Suprapubic skin (tissue), 4 donors: ENCODE data around the gene ZNF462. TPM values are rescaled to one million over a fixed set of nuclear protein-coding genes. Genes with fewer than 3 reads are reported as not detected.
"Not testable (repeated sequence)": the region's sequence is repeated elsewhere in the genome, so short reads cannot be mapped to it uniquely, and the experiment has no call there.

Experiments used
- DNase-seq, 2 donors: peaks; one replicate each; pipeline ENCODE4 v3.0.0-alpha.2; 2019; ENCODE audit warnings: low spot score in 2 of 2
- H3K27ac ChIP-seq: fragments of 200-600 bp; sonication (generic); one replicate; pipeline ENCODE4 v1.5.1; 2019
- H3K27me3 ChIP-seq: fragments of 200-600 bp; sonication (generic); one replicate; pipeline ENCODE4 v1.5.1; 2019
- H3K36me3 ChIP-seq: fragments of 200-600 bp; sonication (generic); one replicate; pipeline ENCODE4 v1.5.1; 2019
- H3K4me1 ChIP-seq: fragments of 200-600 bp; sonication (generic); one replicate; pipeline ENCODE4 v1.5.1; 2019
- H3K4me3 ChIP-seq: fragments of 200-600 bp; sonication (generic); one replicate; pipeline ENCODE4 v1.5.1; 2019; ENCODE audit warnings: mild to moderate bottlenecking
- H3K9me3 ChIP-seq: fragments of 200-600 bp; sonication (generic); one replicate; pipeline ENCODE4 v1.5.1; 2019
- EP300 ChIP-seq: sonication (generic); formaldehyde crosslinking; IDR thresholded peaks from one replicate; pipeline ENCODE4 v1.6.1; 2017; ENCODE audit warnings: antibody characterized with exemption
- POLR2A ChIP-seq, 2 donors: fragments of 450-650 bp; IDR thresholded peaks; one replicate each; pipeline ENCODE4 v1.6.1; 2017; ENCODE audit warnings: antibody characterized with exemption in 2 of 2, mild to moderate bottlenecking in 2 of 2, moderate library complexity in 2 of 2
- POLR2AphosphoS5 ChIP-seq, 3 donors: sonication (generic); formaldehyde crosslinking; IDR thresholded peaks; one replicate each; pipeline ENCODE4 v1.6.1; 2017; ENCODE audit warnings: antibody characterized with exemption in 3 of 3
- WGBS: methylation state at CpG from one replicate; pipeline ENCODE4 v1.1.5; 2018; 5-methylcytosine and 5-hydroxymethylcytosine counted together
- total RNA-seq, 4 donors: library from RNA; depleted of rRNA; stranded (reverse); fragments of >200 nt; gene quantifications; one replicate each; pipeline ENCODE4 v1.1.0, GENCODE V29; 2016
- TF ChIP-seq, protein P1 (sequence below), 2 donors: fragments of 200-600 bp in 1 of 2; fragments of 450-650 bp in 1 of 2; sonication (generic) in 1 of 2; IDR thresholded peaks; one replicate each; pipeline ENCODE4 v1.5.1; 2016 to 2019; ENCODE audit warnings: antibody characterized with exemption in 2 of 2, mild to moderate bottlenecking in 1 of 2, moderate library complexity in 1 of 2

Gene ZNF462
- total RNA-seq, 4 donors from 2014 or later: 16.4 to 35.2 (median 29.7) TPM

- Histone ChIP-seq H3K9me3 (no peaks in the 10 kb centered on the region), H3K36me3 (peaks cover 74% of the 10 kb centered on the region), H3K4me1 (no peaks in the 10 kb centered on the region), H3K4me3 (no peak overlapping the region), H3K27me3 (no peaks in the 10 kb centered on the region), H3K27ac (no peak overlapping the region)
- no peak for TF ChIP-seq EP300
- no peak for TF ChIP-seq POLR2A (IDR thresholded peaks at IDR 0.05)
- TF ChIP-seq, protein P1, sequence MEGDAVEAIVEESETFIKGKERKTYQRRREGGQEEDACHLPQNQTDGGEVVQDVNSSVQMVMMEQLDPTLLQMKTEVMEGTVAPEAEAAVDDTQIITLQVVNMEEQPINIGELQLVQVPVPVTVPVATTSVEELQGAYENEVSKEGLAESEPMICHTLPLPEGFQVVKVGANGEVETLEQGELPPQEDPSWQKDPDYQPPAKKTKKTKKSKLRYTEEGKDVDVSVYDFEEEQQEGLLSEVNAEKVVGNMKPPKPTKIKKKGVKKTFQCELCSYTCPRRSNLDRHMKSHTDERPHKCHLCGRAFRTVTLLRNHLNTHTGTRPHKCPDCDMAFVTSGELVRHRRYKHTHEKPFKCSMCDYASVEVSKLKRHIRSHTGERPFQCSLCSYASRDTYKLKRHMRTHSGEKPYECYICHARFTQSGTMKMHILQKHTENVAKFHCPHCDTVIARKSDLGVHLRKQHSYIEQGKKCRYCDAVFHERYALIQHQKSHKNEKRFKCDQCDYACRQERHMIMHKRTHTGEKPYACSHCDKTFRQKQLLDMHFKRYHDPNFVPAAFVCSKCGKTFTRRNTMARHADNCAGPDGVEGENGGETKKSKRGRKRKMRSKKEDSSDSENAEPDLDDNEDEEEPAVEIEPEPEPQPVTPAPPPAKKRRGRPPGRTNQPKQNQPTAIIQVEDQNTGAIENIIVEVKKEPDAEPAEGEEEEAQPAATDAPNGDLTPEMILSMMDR (IDR thresholded peaks at IDR 0.05): no peak
- TF ChIP-seq POLR2AphosphoS5 (IDR thresholded peaks at IDR 0.05): no peak
- no peak for DNase-seq
- 96% methylated on average over 5 of the region's 5 CpGs for whole genome bisulfite sequencing
Observed at GRCh38 chr9:106976772-106977171, 113.8 kb downstream of the ZNF462 start.

GRCh38 chr9:106980551-106981101 lies 117.7 kb downstream of the ZNF462 start:
- 71% methylated on average over 2 of the region's 2 CpGs for WGBS
- Histone ChIP-seq H3K27me3 (no peaks in the 10 kb centered on the region), H3K36me3 (peaks cover 60% of the 10 kb centered on the region), H3K9me3 (no peaks in the 10 kb centered on the region), H3K27ac (no peak overlapping the region), H3K4me3 (no peak overlapping the region), H3K4me1 (no peaks in the 10 kb centered on the region)
- no peak for DNase-seq
- TF ChIP-seq POLR2A (IDR thresholded peaks at IDR 0.05) (no peak), EP300 (no peak), POLR2AphosphoS5 (IDR thresholded peaks at IDR 0.05) (no peak)
- TF ChIP-seq, protein P1 (IDR thresholded peaks at IDR 0.05): no peak

DNA sequence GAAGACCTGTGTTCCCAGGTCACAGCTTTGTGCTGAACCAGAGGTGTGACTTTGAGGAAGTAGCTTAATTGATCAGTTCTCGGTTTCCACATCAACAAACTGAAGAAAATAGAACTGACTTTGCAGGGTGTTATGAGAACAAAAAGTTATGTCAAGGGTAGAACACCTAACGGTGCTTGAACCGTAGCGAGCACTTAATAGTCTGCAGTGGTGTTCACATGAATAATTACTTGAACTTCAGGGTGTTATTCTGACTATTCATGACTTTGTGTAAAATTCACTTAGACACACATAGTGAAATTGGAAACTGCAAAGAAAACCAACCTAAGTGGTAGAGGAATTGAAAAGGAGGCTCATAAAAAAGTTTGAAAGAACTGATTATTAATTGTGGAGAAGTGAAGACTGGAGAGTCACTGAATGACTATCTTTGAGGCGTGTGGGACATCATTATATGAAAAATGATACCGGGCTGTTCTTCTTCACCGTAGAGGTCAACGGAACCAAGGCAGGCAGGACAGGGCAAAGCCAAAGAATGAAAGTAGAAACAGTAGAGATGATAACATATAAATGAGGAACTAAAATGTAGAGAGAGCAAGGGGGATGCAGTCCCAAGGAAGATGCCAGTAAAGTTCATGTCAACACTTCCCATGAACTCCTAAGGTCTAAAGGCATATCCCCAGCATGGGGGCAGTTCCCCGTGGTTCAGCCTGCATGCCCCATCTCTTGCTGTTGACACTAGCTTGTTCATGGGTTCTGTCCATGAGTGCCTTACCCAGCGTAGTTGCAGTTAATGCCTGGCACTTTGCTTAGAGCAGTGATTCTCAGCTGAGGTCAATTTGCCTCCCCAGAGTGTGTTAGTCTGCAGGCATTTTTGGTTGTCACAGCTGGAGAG lies 118.7 kb downstream of the ZNF462 start:
- no peaks in the 10 kb centered on the region for H3K9me3 ChIP-seq
- peaks cover 53% of the 10 kb centered on the region for H3K36me3 ChIP-seq
- H3K4me1 ChIP-seq: no peaks in the 10 kb centered on the region
- TF ChIP-seq, protein P1 (IDR thresholded peaks at IDR 0.05): no peak
- TF ChIP-seq POLR2A (IDR thresholded peaks at IDR 0.05): no peak
- no peak for TF ChIP-seq POLR2AphosphoS5 (IDR thresholded peaks at IDR 0.05)
- TF ChIP-seq EP300: no peak
- no peak for DNase-seq
- H3K27ac ChIP-seq: no peak overlapping the region
- WGBS: 92% methylated on average over 10 of the region's 10 CpGs
- no peaks in the 10 kb centered on the region for H3K27me3 ChIP-seq
- H3K4me3 ChIP-seq: no peak overlapping the region

DNA sequence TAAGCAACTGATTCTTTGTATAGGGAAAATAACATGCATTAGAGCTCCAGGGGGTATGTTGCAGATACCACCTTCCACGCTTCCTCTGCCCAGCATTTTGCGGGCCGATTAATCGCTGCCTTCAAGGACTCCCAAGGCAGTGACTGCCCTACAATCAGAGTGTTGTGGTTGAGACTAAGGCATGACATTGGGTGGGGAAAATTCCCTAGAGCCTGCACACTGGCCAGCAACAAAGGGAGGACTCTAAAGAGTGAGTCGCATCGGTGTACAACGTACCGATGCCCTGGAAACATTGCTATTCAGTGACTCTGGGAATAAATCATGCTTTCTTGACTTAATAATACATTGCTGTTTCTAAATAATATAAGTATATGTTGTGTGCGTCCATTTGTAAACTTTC lies 119.7 kb downstream of the ZNF462 start:
- H3K4me1 ChIP-seq: no peaks in the 10 kb centered on the region
- no peak for DNase-seq
- no peak overlapping the region for H3K4me3 ChIP-seq
- WGBS: 92% methylated on average over 9 of the region's 9 CpGs
- no peak for TF ChIP-seq EP300
- no peak for TF ChIP-seq POLR2A (IDR thresholded peaks at IDR 0.05)
- no peak for TF ChIP-seq POLR2AphosphoS5 (IDR thresholded peaks at IDR 0.05)
- TF ChIP-seq, protein P1 (IDR thresholded peaks at IDR 0.05): no peak
- no peaks in the 10 kb centered on the region for H3K9me3 ChIP-seq
- peaks cover 43% of the 10 kb centered on the region for H3K36me3 ChIP-seq
- no peak overlapping the region for H3K27ac ChIP-seq
- no peaks in the 10 kb centered on the region for H3K27me3 ChIP-seq

DNA sequence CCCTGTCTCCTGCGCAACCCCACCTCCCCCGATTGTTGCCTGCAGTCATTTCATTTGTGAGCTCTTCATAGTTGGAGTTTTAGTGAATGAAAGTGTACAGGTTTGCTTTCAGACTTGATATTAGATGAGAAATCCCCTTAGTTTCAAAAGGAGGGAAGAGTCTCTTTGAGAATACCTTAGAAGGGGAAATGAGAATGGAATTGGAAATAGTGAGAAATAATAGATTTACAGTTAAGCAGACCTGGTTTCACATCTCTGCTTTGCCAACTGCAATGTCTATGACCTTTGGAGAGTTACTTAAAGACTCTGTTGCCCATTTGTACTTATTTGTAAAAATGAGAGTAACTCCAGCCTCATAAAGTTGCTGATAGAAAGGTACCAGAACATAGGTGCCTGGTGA lies 120.4 kb downstream of the ZNF462 start:
- TF ChIP-seq POLR2A (IDR thresholded peaks at IDR 0.05) (no peak), POLR2AphosphoS5 (IDR thresholded peaks at IDR 0.05) (no peak), EP300 (no peak)
- TF ChIP-seq, protein P1 (IDR thresholded peaks at IDR 0.05): no peak

GRCh38 chr9:106989904-106990303 lies 126.9 kb downstream of the ZNF462 start:
- not testable (repeated sequence) for DNase-seq, H3K9me3 ChIP-seq, H3K4me3 ChIP-seq, H3K27ac ChIP-seq, H3K4me1 ChIP-seq, H3K27me3 ChIP-seq
- H3K36me3 ChIP-seq: peaks cover 21% of the 10 kb centered on the region
- 95% methylated on average over 2 of the region's 2 CpGs for WGBS

More for the DNA sequence above, 120.4 kb downstream of the ZNF462 start:
- Histone ChIP-seq H3K27me3 (no peaks in the 10 kb centered on the region), H3K4me1 (no peaks in the 10 kb centered on the region), H3K4me3 (no peak overlapping the region), H3K36me3 (peaks cover 37% of the 10 kb centered on the region), H3K9me3 (no peaks in the 10 kb centered on the region), H3K27ac (no peak overlapping the region)
- 85% methylated on average over 2 of the region's 2 CpGs for WGBS
- DNase-seq: no peak
